Measurements from ENCODE around the gene MTHFD2L. TPM values are rescaled to one million over a fixed set of nuclear protein-coding genes. Genes with fewer than 3 reads are reported as not detected.

MTHFD2L gene
- total RNA-seq, 4 donors from 2014 or later, result 11.4 to 23.7 (median 17.8) TPM

DNA sequence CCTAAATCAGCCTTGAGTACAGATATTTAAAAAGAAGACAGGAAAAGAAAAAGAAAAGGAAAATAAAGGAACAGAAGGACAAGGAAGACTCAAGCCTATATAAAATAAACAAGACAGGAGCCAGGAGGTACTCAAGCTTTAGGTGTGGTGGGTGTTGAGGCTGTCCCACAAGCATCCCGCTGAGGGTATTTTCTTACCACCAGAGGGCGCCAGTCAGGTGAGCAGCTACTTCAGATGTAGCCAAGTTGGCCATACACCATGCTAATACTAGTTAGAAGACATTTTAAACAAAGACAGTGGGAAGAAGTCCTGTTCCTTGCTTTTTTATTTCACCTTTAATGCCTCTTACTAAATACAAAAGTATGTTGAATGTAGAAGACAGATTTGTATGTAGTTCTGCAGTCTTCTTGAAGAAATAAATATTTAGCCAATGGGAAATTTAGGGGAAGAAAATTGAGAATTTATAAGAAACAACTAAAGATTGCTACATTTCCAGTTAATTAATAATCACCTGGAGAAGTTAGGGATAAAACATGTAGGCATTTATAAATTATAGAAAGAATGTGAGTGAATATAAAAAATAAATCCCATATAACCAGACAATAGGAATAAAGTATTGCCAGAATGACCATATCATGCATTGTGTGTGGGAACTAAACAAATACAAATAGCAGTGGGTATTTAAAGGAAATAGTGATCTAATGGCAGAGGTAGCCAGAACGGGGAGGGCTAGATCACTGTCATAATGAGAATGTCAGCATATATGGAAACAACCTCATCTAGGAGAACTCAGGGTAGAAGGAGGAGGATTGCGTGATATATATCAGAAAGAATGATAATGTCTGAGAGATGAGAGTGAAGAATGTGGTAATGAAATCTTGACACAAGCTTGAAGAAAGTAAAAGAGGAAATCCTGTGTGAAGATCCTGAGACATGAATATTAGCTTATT lies 71.0 kb downstream of the MTHFD2L start:
- Histone ChIP-seq H3K36me3 (peaks cover 0 to 9% (median 0%) of the 10 kb centered on the region in 3 donors), H3K4me3 (no peak overlapping the region), H3K27ac (no peak overlapping the region), H3K4me1 (no peaks in the 10 kb centered on the region), H3K9me3 (no peaks in the 10 kb centered on the region), H3K27me3 (no peaks in the 10 kb centered on the region)
- 43 to 44% methylated on average over 4 of the region's 4 CpGs for WGBS, 2 donors
- no peak for TF ChIP-seq EP300 (IDR thresholded peaks at IDR 0.05)
- TF ChIP-seq POLR2A (IDR thresholded peaks at IDR 0.05), result no peak
- TF ChIP-seq CTCF (IDR thresholded peaks at IDR 0.05), result peak; percentile 35 to 76 (median 60)
- peak; percentile 25 to 67 for DNase-seq (ENCODE audit: low spot score in 2 of 2)

GRCh38 chr4:74230902-74231499 lies 73.1 kb downstream of the MTHFD2L start:
- no peak for DNase-seq (ENCODE audit: low spot score in 2 of 2)
- 60 to 62% methylated on average over 7 of the region's 7 CpGs for WGBS, 2 donors
- TF ChIP-seq EP300 (IDR thresholded peaks at IDR 0.05), result no peak
- no peak for TF ChIP-seq CTCF (IDR thresholded peaks at IDR 0.05)
- TF ChIP-seq POLR2A (IDR thresholded peaks at IDR 0.05), result no peak
- Histone ChIP-seq H3K4me3 (no peak overlapping the region), H3K36me3 (peaks cover 0 to 9% (median 0%) of the 10 kb centered on the region in 3 donors), H3K27ac (no peak overlapping the region), H3K9me3 (no peaks in the 10 kb centered on the region), H3K27me3 (no peaks in the 10 kb centered on the region), H3K4me1 (no peaks in the 10 kb centered on the region)

- Histone ChIP-seq H3K4me3 (no peak overlapping the region), H3K36me3 (no peaks in the 10 kb centered on the region), H3K9me3 (no peaks in the 10 kb centered on the region), H3K4me1 (no peaks in the 10 kb centered on the region), H3K27ac (no peak overlapping the region), H3K27me3 (no peaks in the 10 kb centered on the region)
- TF ChIP-seq CTCF (IDR thresholded peaks at IDR 0.05) (no peak), POLR2A (IDR thresholded peaks at IDR 0.05) (no peak), EP300 (IDR thresholded peaks at IDR 0.05) (no peak)
- DNase-seq (ENCODE audit: low spot score in 2 of 2), result no peak
Observed at GRCh38 chr4:74235135-74235534, 77.2 kb downstream of the MTHFD2L start.

DNA sequence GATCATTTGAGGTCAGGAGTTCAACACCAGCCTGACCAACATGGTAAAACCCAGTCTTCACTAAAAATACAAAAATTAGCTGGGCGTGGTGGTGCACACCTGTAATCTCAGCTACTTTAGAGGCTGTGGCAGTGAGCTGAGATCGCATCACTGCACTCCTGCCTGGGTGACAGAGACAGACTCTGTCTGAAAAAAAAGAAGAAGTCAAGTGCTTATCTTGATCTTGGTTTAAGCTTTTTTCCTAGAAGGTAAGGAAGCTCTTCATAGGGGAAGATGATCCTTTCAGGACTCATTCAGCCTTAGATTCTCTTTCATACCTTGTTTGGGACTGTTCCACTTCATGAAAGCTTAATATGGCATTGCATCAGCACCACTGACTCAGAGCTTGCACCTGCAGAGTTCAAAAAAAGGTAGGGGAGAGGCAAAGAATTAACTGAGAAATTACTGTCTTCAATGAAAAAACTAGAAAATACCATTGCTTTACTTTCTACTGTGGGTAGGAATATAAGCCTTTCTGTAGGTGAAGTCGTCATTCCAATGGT lies 79.6 kb downstream of the MTHFD2L start:
- Histone ChIP-seq H3K4me3 (no peak overlapping the region), H3K27ac (no peak overlapping the region)
- 98 to 99% methylated on average over 3 of the region's 3 CpGs for WGBS, 2 donors

More for the DNA sequence above, 79.6 kb downstream of the MTHFD2L start:
- Histone ChIP-seq H3K36me3 (peaks cover 0 to 9% (median 0%) of the 10 kb centered on the region in 3 donors), H3K9me3 (no peaks in the 10 kb centered on the region), H3K27me3 (no peaks in the 10 kb centered on the region), H3K4me1 (no peaks in the 10 kb centered on the region)
- no peak for DNase-seq (ENCODE audit: low spot score in 2 of 2)
- TF ChIP-seq EP300 (IDR thresholded peaks at IDR 0.05) (no peak), CTCF (IDR thresholded peaks at IDR 0.05) (no peak), POLR2A (IDR thresholded peaks at IDR 0.05) (no peak)
